Activated B cell treated with CpG ODN at 0.5 μM for 24 hours (primary cell): ENCODE measurements around the gene LGALS14. TPM values are rescaled to one million over a fixed set of nuclear protein-coding genes. Genes with fewer than 3 reads are reported as not detected.

ENCODE experiments used
- ATAC-seq: fragments of 200-7000 bp; cut with Tn5 transposase; one replicate; pipeline ENCODE4 v1.10.0; 2021; ENCODE audit warnings: low read depth, mild to moderate bottlenecking, moderate library complexity
- CTCF ChIA-PET: fragments of 350-600 bp; sonication (Branson Sonifier 250); formaldehyde crosslinking; loops from one replicate; lab custom pipeline; 2021; ENCODE audit warnings: antibody characterized with exemption; lab: Charles Lee
- POLR2A ChIA-PET: fragments of 350-600 bp; sonication (Branson Sonifier 250); formaldehyde crosslinking; loops from one replicate; lab custom pipeline; 2021; ENCODE audit warnings: antibody characterized with exemption; lab: Charles Lee
- DNase-seq: peaks from one replicate; pipeline ENCODE4 v3.0.0; 2022
- H3K27ac Mint-ChIP-seq: one replicate; pipeline ENCODE4 v1.8.0; 2020; ENCODE audit warnings: mixed read lengths
- H3K27me3 Mint-ChIP-seq: one replicate; pipeline ENCODE4 v1.8.0; 2021; ENCODE audit warnings: mixed read lengths
- H3K36me3 Mint-ChIP-seq: one replicate; pipeline ENCODE4 v1.8.0; 2021; ENCODE audit warnings: low read depth, mixed read lengths
- H3K4me1 Mint-ChIP-seq: one replicate; pipeline ENCODE4 v1.8.0; 2021; ENCODE audit warnings: mixed read lengths
- H3K4me3 Mint-ChIP-seq: one replicate; pipeline ENCODE4 v1.8.0; 2020; ENCODE audit warnings: mild to moderate bottlenecking, mixed read lengths
- H3K9me3 Mint-ChIP-seq: one replicate; pipeline ENCODE4 v1.8.0; 2020; ENCODE audit warnings: mixed read lengths
- intact Hi-C: fragments of 100-400 bp; cut with micrococcal nuclease; formaldehyde crosslinking; loops from one replicate; pipeline ENCODE4 v1.15.1; 2024
- total RNA-seq: library from RNA; stranded (reverse); gene quantifications from 2 replicates; pipeline ENCODE4 v1.2.3, GENCODE V29; 2022
- TF ChIP-seq, protein P1 (sequence below): fragments of 200-600 bp; IDR thresholded peaks from one replicate; pipeline ENCODE4 v1.8.0; 2022; ENCODE audit warnings: antibody characterized with exemption, mild to moderate bottlenecking

Gene LGALS14
- total RNA-seq, 1 donor from 2014 or later, result not detected

DNA sequence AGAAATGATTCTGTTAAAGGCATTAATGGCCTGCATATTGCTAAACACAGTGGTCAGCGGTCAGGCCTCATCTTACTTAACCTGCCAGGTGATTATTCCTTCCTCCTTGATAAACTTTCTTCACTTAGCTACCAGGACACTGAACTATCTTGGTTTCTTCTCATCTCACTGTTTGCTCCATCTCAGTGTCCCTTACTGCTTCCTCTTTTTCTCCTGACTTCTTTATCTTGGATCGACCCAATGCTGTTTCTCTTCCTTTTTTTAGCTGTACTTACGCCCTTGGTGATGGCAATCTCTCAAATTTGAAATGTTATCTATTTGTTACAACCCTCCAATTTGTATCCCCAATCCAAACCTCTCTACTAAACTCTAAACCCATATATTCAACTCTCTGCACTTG lies 41.4 kb downstream of the LGALS14 start:
- ChIA-PET POLR2A (no interaction called here), CTCF (no interaction called here)
- Mint-ChIP-seq H3K27ac (no peak overlapping the region), H3K36me3 (no peaks in the 10 kb centered on the region), H3K9me3 (no peaks in the 10 kb centered on the region), H3K4me1 (no peaks in the 10 kb centered on the region), H3K4me3 (no peak overlapping the region), H3K27me3 (peaks cover 39% of the 10 kb centered on the region)
- TF ChIP-seq, protein P1, sequence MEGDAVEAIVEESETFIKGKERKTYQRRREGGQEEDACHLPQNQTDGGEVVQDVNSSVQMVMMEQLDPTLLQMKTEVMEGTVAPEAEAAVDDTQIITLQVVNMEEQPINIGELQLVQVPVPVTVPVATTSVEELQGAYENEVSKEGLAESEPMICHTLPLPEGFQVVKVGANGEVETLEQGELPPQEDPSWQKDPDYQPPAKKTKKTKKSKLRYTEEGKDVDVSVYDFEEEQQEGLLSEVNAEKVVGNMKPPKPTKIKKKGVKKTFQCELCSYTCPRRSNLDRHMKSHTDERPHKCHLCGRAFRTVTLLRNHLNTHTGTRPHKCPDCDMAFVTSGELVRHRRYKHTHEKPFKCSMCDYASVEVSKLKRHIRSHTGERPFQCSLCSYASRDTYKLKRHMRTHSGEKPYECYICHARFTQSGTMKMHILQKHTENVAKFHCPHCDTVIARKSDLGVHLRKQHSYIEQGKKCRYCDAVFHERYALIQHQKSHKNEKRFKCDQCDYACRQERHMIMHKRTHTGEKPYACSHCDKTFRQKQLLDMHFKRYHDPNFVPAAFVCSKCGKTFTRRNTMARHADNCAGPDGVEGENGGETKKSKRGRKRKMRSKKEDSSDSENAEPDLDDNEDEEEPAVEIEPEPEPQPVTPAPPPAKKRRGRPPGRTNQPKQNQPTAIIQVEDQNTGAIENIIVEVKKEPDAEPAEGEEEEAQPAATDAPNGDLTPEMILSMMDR, result no peak
- ATAC-seq, result no peak
- no peak for DNase-seq
- intact Hi-C loops, result no loop called here

GRCh38 chr19:39746836-39747529 lies 42.7 kb downstream of the LGALS14 start:
- TF ChIP-seq, protein P1, result no peak
- CTCF ChIA-PET, result no interaction called here
- no peaks in the 10 kb centered on the region for H3K4me1 Mint-ChIP-seq
- intact Hi-C loops, result no loop called here
- no peak for ATAC-seq
- H3K36me3 Mint-ChIP-seq, result no peaks in the 10 kb centered on the region
- DNase-seq, result no peak
- no peak overlapping the region for H3K27ac Mint-ChIP-seq
- H3K9me3 Mint-ChIP-seq, result no peaks in the 10 kb centered on the region
- no peak overlapping the region for H3K4me3 Mint-ChIP-seq
- POLR2A ChIA-PET, result no interaction called here
- H3K27me3 Mint-ChIP-seq, result peaks cover 37% of the 10 kb centered on the region

- TF ChIP-seq, protein P1, result no peak
- no peak overlapping the region for H3K27ac Mint-ChIP-seq
- no peaks in the 10 kb centered on the region for H3K9me3 Mint-ChIP-seq
- peaks cover 25% of the 10 kb centered on the region for H3K27me3 Mint-ChIP-seq
- no peaks in the 10 kb centered on the region for H3K4me1 Mint-ChIP-seq
- no peaks in the 10 kb centered on the region for H3K36me3 Mint-ChIP-seq
- ATAC-seq (no peak), DNase-seq (no peak)
- POLR2A ChIA-PET, result no interaction called here
- no peak overlapping the region for H3K4me3 Mint-ChIP-seq
- CTCF ChIA-PET, result no interaction called here
- intact Hi-C loops, result no loop called here
Measured at GRCh38 chr19:39749981-39750380, 45.7 kb downstream of the LGALS14 start.

GRCh38 chr19:39752390-39752789 lies 48.1 kb downstream of the LGALS14 start:
- Mint-ChIP-seq H3K27ac (no peak overlapping the region), H3K9me3 (no peaks in the 10 kb centered on the region), H3K36me3 (no peaks in the 10 kb centered on the region), H3K27me3 (peaks cover 19% of the 10 kb centered on the region), H3K4me1 (no peaks in the 10 kb centered on the region), H3K4me3 (no peak overlapping the region)
- CTCF ChIA-PET, result no interaction called here
- TF ChIP-seq, protein P1, result no peak
- ATAC-seq (no peak), DNase-seq (no peak)
- POLR2A ChIA-PET, result no interaction called here
- intact Hi-C loops, result no loop called here

DNA sequence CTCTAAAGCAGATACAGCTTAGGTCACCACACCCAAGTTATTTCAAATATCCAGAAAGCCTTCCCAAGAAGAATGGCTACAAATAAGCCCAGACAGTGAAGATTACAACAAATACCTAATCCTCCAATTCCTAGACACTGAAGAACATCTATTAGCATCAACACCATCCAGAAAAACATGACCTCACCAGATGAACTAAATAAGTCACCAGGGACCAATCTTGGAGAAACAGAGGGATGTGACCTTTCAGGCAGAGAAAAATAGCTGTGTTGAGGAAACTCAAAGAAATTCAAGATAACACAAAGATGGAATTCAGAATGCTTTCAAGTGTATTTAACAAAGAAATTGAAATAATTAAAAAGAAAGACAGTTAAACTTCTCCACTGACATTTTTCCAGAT lies 48.5 kb downstream of the LGALS14 start:
- CTCF ChIA-PET, result no interaction called here
- H3K4me3 Mint-ChIP-seq, result no peak overlapping the region

More for the DNA sequence above, 48.5 kb downstream of the LGALS14 start:
- TF ChIP-seq, protein P1, result no peak
- H3K27ac Mint-ChIP-seq, result no peak overlapping the region
- H3K27me3 Mint-ChIP-seq, result peaks cover 22% of the 10 kb centered on the region
- intact Hi-C loops, result no loop called here
- no peak for DNase-seq
- H3K4me1 Mint-ChIP-seq, result no peaks in the 10 kb centered on the region
- no peaks in the 10 kb centered on the region for H3K9me3 Mint-ChIP-seq
- POLR2A ChIA-PET, result no interaction called here
- ATAC-seq, result no peak
- H3K36me3 Mint-ChIP-seq, result no peaks in the 10 kb centered on the region
